GM12874 (cell line): Measurements from ENCODE around the gene THAP4.

Source experiments
- CTCF ChIP-seq: IDR thresholded peaks from 2 replicates; pipeline ENCODE4 v1.5.1; 2011; ENCODE audit warnings: low read depth, mild to moderate bottlenecking, control low read depth, low read length, moderate library complexity; ENCODE audit not compliant: insufficient read depth

Gene THAP4

GRCh38 chr2:241570961-241571581, 65.9 kb downstream of the THAP4 start:
- TF ChIP-seq CTCF, result no peak

GRCh38 chr2:241569831-241570281, 67.1 kb downstream of the THAP4 start:
- no peak for TF ChIP-seq CTCF

GRCh38 chr2:241568726-241569125, 68.2 kb downstream of the THAP4 start:
- TF ChIP-seq CTCF, result no peak

- TF ChIP-seq CTCF, result no peak
Observed at GRCh38 chr2:241567776-241568175, 69.2 kb downstream of the THAP4 start.

- no peak for TF ChIP-seq CTCF
Observed at GRCh38 chr2:241566468-241566867, 70.5 kb downstream of the THAP4 start.

GRCh38 chr2:241565411-241565810, 71.5 kb downstream of the THAP4 start:
- TF ChIP-seq CTCF, result no peak

GRCh38 chr2:241564596-241565410, 72.2 kb downstream of the THAP4 start:
- TF ChIP-seq CTCF, result no peak
